Activated CD8-positive, alpha-beta T cell treated with anti-CD3 and anti-CD28 coated beads, Interleukin-2, amount 10 ng/mL, durations not matched to agents 7 days and 5 days (primary cell): ENCODE measurements around the gene NDRG3. TPM values are rescaled to one million over a fixed set of nuclear protein-coding genes. Genes with fewer than 3 reads are reported as not detected.

ENCODE experiments used
- ATAC-seq: fragments of 150-1000 bp; cut with Tn5 transposase; one replicate; pipeline ENCODE4 v1.10.0; 2021; ENCODE audit warnings: moderate library complexity
- CTCF ChIA-PET: fragments of 350-600 bp; sonication (Branson Sonifier 250); formaldehyde crosslinking; loops from one replicate; lab custom pipeline; 2021; ENCODE audit warnings: antibody characterized with exemption; lab: Charles Lee
- POLR2A ChIA-PET: fragments of 350-600 bp; sonication (Branson Sonifier 250); formaldehyde crosslinking; loops from one replicate; lab custom pipeline; 2021; ENCODE audit warnings: antibody characterized with exemption; lab: Charles Lee
- DNase-seq: peaks from one replicate; pipeline ENCODE4 v3.0.0-alpha.2; 2020
- H3K27ac Mint-ChIP-seq: one replicate; pipeline ENCODE4 v1.8.0; 2021; ENCODE audit warnings: mild to moderate bottlenecking, mixed read lengths
- H3K27me3 Mint-ChIP-seq: one replicate; pipeline ENCODE4 v1.8.0; 2021; ENCODE audit warnings: low read depth, mixed read lengths
- H3K36me3 Mint-ChIP-seq: one replicate; pipeline ENCODE4 v1.8.0; 2021; ENCODE audit warnings: low read depth, mixed read lengths
- H3K4me1 Mint-ChIP-seq: one replicate; pipeline ENCODE4 v1.8.0; 2021; ENCODE audit warnings: low read depth, mixed read lengths
- H3K4me3 Mint-ChIP-seq: one replicate; pipeline ENCODE4 v1.8.0; 2021; ENCODE audit warnings: mild to moderate bottlenecking, mixed read lengths
- H3K9me3 Mint-ChIP-seq: one replicate; pipeline ENCODE4 v1.8.0; 2022; ENCODE audit warnings: mixed read lengths; ENCODE audit not compliant: insufficient read depth
- total RNA-seq, 2 experiments: library from RNA; stranded (reverse); gene quantifications; one replicate each; pipeline ENCODE4 v1.2.3, GENCODE V29; 2021

The NDRG3 gene
- 10 to 100 TPM; 37.2 to 39.4 TPM for total RNA-seq

GRCh38 chr20:36745927-36746659 is at the start of gene NDRG3:
TSS of gene NDRG3 (minus strand) at chr20:36746090. CDS start at chr20:36721735, 24,355 bp downstream.
- ChIA-PET CTCF (interaction anchor here (0.8 to 3.9 kb wide), 12 partner anchors 9 to 140 kb away, joined by 3 to 46 read pairs (median 6); partner anchors contain the start of genes DSN1 and SLA2), POLR2A (interaction anchor here (0.7 to 1.0 kb wide), 3 partner anchors 13 to 131 kb away, joined by 3 read pairs; no protein-coding TSS in a partner anchor)
- Mint-ChIP-seq H3K27ac (peak within 1 kb of the TSS; percentile 84), H3K4me1 (peaks cover 29% of the 10 kb centered on the region), H3K27me3 (peaks cover 2% of the 10 kb centered on the region), H3K36me3 (peaks cover 12% of the 10 kb centered on the region), H3K9me3 (no peaks in the 10 kb centered on the region), H3K4me3 (peak within 1 kb of the TSS; percentile 91)
- DNase-seq (peak; percentile 96), ATAC-seq (peak; percentile 98)

- no peaks in the 10 kb centered on the region for H3K4me1 Mint-ChIP-seq
- no peak overlapping the region for H3K27ac Mint-ChIP-seq
- no peak for DNase-seq
- H3K36me3 Mint-ChIP-seq: no peaks in the 10 kb centered on the region
- H3K9me3 Mint-ChIP-seq: no peaks in the 10 kb centered on the region
- H3K27me3 Mint-ChIP-seq: no peaks in the 10 kb centered on the region
- no peak for ATAC-seq
- ChIA-PET POLR2A (interaction anchor here (0.6 to 0.7 kb wide), 2 partner anchors 65 to 116 kb away, joined by 3 read pairs; no protein-coding TSS in a partner anchor), CTCF (interaction anchor here (1.7 kb wide), 1 partner anchor 14 kb away, joined by 7 read pairs; no protein-coding TSS in a partner anchor)
- no peak overlapping the region for H3K4me3 Mint-ChIP-seq
Observed at GRCh38 chr20:36794116-36794474, 48.2 kb upstream of the NDRG3 start.

DNA sequence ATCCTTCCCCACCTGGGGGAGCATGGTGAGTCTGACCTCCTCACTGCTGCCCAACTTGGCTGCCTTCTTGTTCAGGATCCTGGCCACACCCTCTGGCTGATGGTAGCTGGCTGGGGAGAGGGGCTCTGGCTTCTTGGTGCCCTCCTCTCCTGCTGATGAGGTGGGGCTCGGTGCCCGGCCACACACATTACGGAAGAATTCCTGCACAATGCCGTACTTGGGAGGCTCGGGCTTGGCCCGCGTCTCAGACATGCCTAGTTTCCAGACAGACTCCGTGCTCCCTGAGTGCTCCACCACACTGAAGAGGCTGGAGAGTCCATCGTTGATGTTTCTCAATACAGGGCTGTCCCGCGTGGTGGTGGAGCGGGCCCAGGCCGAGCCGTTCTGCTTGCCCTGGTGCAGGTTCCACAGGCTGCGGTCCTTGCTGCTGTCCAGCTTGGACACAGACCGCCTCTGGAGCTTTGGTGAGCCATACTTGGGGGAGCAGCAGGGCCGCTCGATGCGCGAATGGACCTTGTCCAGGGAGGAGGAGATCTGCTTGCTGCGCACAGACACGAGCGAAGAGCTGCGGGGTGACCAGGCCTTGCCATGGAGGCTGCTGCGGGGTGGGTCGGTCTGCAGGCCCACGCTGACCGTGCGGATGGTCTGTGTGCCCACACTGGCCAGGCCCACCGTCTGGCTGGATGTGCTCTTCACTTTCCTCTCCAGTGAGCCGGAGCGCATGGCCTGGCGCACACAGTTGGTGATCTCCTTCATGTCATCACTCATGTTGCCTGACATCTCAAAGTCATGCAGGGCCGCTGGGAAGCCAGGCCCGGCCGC is 47.6 kb upstream of the NDRG3 start:
- ATAC-seq (no peak), DNase-seq (no peak)
- Mint-ChIP-seq H3K4me1 (no peaks in the 10 kb centered on the region), H3K27ac (no peak overlapping the region), H3K36me3 (no peaks in the 10 kb centered on the region), H3K9me3 (no peaks in the 10 kb centered on the region), H3K27me3 (no peaks in the 10 kb centered on the region), H3K4me3 (no peak overlapping the region)
- POLR2A ChIA-PET: interaction anchor here (0.6 to 0.7 kb wide), 2 partner anchors 65 to 117 kb away, joined by 3 read pairs; no protein-coding TSS in a partner anchor
- CTCF ChIA-PET: interaction anchor here (1.0 to 1.7 kb wide), 3 partner anchors 11 to 71 kb away, joined by 3 to 7 read pairs (median 3); no protein-coding TSS in a partner anchor

DNA sequence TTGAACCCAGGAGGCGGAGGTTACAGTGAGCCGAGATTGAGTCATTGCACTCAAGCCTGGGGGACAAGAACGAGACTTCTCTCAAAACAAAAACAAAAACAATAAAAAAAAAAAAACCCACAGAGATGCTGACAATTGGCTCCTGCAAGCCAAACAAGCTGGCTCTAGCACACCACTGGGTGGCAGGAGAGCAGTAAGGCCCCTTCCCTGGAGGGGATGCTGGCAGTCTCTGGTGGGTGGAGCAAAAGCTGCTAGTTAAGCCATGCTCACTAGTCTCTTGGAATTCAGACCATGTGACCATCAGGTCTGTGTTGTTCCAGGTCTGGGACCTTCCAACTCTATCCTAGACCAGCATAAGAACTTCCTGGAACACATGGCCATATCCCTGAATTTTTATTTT is 46.5 kb upstream of the NDRG3 start:
- DNase-seq: peak; percentile 35
- H3K36me3 Mint-ChIP-seq: no peaks in the 10 kb centered on the region
- no peak overlapping the region for H3K27ac Mint-ChIP-seq
- H3K9me3 Mint-ChIP-seq: no peaks in the 10 kb centered on the region
- H3K4me3 Mint-ChIP-seq: no peak overlapping the region
- POLR2A ChIA-PET: interaction anchor here (0.6 kb wide), 1 partner anchor 63 kb away, joined by 4 read pairs; no protein-coding TSS in a partner anchor
- no peaks in the 10 kb centered on the region for H3K4me1 Mint-ChIP-seq
- no peaks in the 10 kb centered on the region for H3K27me3 Mint-ChIP-seq
- ATAC-seq: no peak
- CTCF ChIA-PET: interaction anchor here (1.0 to 1.2 kb wide), 4 partner anchors 13 to 74 kb away, joined by 3 read pairs; partner anchors contain the start of gene DSN1

- Mint-ChIP-seq H3K27ac (no peak overlapping the region), H3K27me3 (no peaks in the 10 kb centered on the region), H3K9me3 (no peaks in the 10 kb centered on the region), H3K4me3 (no peak overlapping the region), H3K4me1 (no peaks in the 10 kb centered on the region), H3K36me3 (no peaks in the 10 kb centered on the region)
- POLR2A ChIA-PET: no interaction called here
- DNase-seq (no peak), ATAC-seq (no peak)
- CTCF ChIA-PET: interaction anchor here (1.0 to 1.8 kb wide), 4 partner anchors 9 to 75 kb away, joined by 3 to 5 read pairs (median 4); partner anchors contain the start of gene DSN1
Observed at GRCh38 chr20:36791862-36792261, 46.0 kb upstream of the NDRG3 start.

DNA sequence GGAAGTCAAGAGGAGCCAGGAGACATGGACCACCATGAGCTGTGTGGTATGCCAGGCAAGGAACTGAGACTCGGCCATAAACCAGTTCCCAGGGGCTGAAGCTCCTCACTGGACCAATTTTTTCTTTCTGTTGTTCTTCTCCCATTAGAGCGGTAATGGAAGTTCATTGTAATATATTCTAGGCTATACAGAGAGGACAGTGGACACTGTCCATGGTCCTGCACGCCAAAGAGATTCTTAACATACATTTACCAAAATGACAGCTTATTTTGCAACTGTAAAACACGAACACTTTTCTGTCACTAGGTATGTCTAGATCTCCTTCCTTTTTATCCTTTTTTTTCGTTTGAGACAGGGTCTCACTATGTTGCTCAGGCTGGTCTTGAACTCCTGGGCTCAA is 40.8 kb upstream of the NDRG3 start:
- CTCF ChIA-PET: interaction anchor here (1.1 to 1.4 kb wide), 2 partner anchors 12 to 13 kb away, joined by 3 to 6 read pairs; partner anchors contain the start of gene DSN1
- DNase-seq (no peak), ATAC-seq (no peak)
- Mint-ChIP-seq H3K4me1 (no peaks in the 10 kb centered on the region), H3K36me3 (no peaks in the 10 kb centered on the region), H3K27ac (no peak overlapping the region), H3K9me3 (no peaks in the 10 kb centered on the region), H3K4me3 (no peak overlapping the region), H3K27me3 (no peaks in the 10 kb centered on the region)
- POLR2A ChIA-PET: interaction anchor here (0.5 kb wide), 1 partner anchor 149 kb away, joined by 5 read pairs; no protein-coding TSS in a partner anchor

DNA sequence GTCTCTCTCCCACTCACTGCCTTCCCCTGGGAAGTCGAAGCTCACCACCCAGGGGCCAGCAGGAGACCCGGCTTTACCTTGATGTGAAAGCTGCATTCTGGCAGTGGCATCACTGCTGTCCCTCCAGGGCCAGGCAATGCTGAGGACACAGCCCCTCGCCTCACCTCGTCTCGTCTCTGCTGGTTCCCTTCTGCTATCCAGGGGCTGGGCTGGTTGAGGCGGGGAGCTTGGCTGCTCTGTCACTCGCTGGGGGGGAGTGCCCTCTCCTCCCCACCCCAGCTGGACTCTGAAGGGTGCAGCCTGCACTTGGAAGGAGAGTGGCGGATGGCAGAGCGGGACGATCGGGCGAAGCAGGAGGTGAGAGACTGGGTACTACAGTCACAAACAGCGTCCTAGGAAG is 40.4 kb upstream of the NDRG3 start:
- H3K9me3 Mint-ChIP-seq: no peaks in the 10 kb centered on the region
- H3K27me3 Mint-ChIP-seq: no peaks in the 10 kb centered on the region
- CTCF ChIA-PET: interaction anchor here (1.1 to 1.4 kb wide), 2 partner anchors 12 kb away, joined by 3 to 6 read pairs; partner anchors contain the start of gene DSN1
- H3K36me3 Mint-ChIP-seq: no peaks in the 10 kb centered on the region
- POLR2A ChIA-PET: no interaction called here
- DNase-seq (no peak), ATAC-seq (no peak)
- no peak overlapping the region for H3K4me3 Mint-ChIP-seq
- no peaks in the 10 kb centered on the region for H3K4me1 Mint-ChIP-seq
- no peak overlapping the region for H3K27ac Mint-ChIP-seq

- H3K27me3 Mint-ChIP-seq: no peaks in the 10 kb centered on the region
- no peak for ATAC-seq
- ChIA-PET CTCF (interaction anchor here (0.8 kb wide), 1 partner anchor 11 kb away, joined by 4 read pairs; the partner anchor contains the start of gene DSN1), POLR2A (no interaction called here)
- no peak for DNase-seq
- no peaks in the 10 kb centered on the region for H3K4me1 Mint-ChIP-seq
- H3K9me3 Mint-ChIP-seq: no peaks in the 10 kb centered on the region
- no peaks in the 10 kb centered on the region for H3K36me3 Mint-ChIP-seq
- H3K27ac Mint-ChIP-seq: no peak overlapping the region
- H3K4me3 Mint-ChIP-seq: no peak overlapping the region
Observed at GRCh38 chr20:36785308-36785707, 39.4 kb upstream of the NDRG3 start.

DNA sequence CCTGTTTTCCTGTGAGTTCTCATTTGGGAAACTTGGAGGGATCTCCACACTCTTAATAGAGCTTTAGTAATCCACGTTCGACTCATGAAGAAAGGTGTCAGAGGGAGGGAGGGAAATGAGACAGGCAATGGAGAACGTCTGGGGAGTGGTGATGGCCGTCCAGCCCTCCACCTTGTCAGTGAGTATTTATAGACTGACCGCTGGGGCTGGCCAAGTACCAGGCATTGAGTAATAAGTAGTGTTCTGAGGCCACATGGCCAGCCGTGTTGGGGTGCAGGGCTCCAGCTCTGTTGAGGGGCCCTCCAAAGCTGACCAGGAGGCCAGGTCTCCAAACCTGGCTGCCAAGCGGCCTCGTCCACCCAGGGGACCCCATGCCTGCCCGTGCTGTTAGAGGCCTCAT is 39.0 kb upstream of the NDRG3 start:
- CTCF ChIA-PET: interaction anchor here (0.8 to 1.0 kb wide), 2 partner anchors 11 to 24 kb away, joined by 3 to 4 read pairs; partner anchors contain the start of gene DSN1
- ATAC-seq: no peak
- no peak for DNase-seq
- no peaks in the 10 kb centered on the region for H3K4me1 Mint-ChIP-seq
- no peak overlapping the region for H3K27ac Mint-ChIP-seq
- POLR2A ChIA-PET: no interaction called here
- H3K27me3 Mint-ChIP-seq: no peaks in the 10 kb centered on the region
- no peak overlapping the region for H3K4me3 Mint-ChIP-seq
- H3K36me3 Mint-ChIP-seq: no peaks in the 10 kb centered on the region
- H3K9me3 Mint-ChIP-seq: no peaks in the 10 kb centered on the region

DNA sequence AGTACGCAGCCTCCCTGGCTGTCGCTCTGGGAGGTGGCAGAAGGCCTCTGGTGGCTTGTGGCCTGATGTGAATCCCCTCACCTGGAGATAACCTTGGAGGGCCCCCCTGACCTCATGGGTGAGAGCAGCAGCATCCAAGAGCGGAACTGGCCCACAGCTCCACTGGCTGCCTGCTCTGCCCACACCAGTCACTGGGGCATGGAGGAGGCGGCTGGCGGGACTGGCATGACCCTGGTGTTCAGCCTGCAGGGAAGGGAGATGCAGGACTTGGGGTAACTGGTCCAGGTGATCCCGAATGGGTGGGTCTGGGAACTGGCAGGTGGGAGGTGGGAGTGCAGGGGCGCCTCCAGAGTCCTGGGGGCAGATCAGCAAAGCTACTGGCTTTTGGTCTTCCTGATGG is 38.2 kb upstream of the NDRG3 start:
- ChIA-PET CTCF (interaction anchor here (1.0 kb wide), 1 partner anchor 24 kb away, joined by 3 read pairs; no protein-coding TSS in a partner anchor), POLR2A (no interaction called here)
- Mint-ChIP-seq H3K4me1 (no peaks in the 10 kb centered on the region), H3K4me3 (no peak overlapping the region), H3K27ac (no peak overlapping the region), H3K9me3 (no peaks in the 10 kb centered on the region), H3K36me3 (no peaks in the 10 kb centered on the region), H3K27me3 (peaks cover under 1% of the 10 kb centered on the region)
- no peak for ATAC-seq
- no peak for DNase-seq

- CTCF ChIA-PET: no interaction called here
- Mint-ChIP-seq H3K27me3 (peaks cover 2% of the 10 kb centered on the region), H3K27ac (no peak overlapping the region), H3K4me1 (peaks cover 6% of the 10 kb centered on the region), H3K4me3 (no peak overlapping the region), H3K36me3 (no peaks in the 10 kb centered on the region), H3K9me3 (no peaks in the 10 kb centered on the region)
- ATAC-seq (no peak), DNase-seq (no peak)
- POLR2A ChIA-PET: no interaction called here
Observed at GRCh38 chr20:36779656-36780025, 33.8 kb upstream of the NDRG3 start.
